Measurements from ENCODE around the gene NADK. TPM values are rescaled to one million over a fixed set of nuclear protein-coding genes. Genes with fewer than 3 reads are reported as not detected.

The NADK gene
- polyA plus RNA-seq, 4 donors = 39.2 to 59.4 (median 44.3) TPM

DNA sequence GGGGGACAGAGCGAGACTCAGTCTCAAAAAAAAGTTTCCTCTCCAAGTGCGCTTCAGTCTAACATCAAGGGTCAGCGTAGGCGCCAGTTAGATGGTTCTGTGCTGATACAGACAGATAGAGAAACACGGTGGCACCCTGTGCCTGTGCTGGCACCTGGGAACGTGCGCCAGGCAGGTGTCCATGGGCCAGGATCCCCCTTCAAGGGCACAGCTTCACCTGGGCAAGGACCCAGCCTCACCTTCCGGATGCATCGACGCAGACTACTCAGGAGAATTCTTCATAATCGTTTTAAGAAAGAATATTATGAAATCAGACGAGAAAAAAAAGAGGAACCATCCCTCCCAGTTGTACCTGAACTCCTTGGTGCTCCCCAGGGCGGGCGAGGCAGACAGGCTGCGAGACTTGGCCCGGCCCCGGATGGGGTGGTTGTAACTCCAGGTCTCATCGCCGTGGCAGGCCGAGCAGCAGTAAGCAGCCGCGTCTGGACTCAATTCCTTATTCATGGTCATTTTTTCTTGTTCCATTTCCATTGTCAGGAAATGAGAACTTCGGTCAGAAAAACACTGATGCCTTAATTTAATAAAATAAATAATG, 13.3 kb downstream of the NADK start:
- no peak for DNase-seq (ENCODE audit: low read depth in 4 of 4, low spot score in 3 of 4)

DNA sequence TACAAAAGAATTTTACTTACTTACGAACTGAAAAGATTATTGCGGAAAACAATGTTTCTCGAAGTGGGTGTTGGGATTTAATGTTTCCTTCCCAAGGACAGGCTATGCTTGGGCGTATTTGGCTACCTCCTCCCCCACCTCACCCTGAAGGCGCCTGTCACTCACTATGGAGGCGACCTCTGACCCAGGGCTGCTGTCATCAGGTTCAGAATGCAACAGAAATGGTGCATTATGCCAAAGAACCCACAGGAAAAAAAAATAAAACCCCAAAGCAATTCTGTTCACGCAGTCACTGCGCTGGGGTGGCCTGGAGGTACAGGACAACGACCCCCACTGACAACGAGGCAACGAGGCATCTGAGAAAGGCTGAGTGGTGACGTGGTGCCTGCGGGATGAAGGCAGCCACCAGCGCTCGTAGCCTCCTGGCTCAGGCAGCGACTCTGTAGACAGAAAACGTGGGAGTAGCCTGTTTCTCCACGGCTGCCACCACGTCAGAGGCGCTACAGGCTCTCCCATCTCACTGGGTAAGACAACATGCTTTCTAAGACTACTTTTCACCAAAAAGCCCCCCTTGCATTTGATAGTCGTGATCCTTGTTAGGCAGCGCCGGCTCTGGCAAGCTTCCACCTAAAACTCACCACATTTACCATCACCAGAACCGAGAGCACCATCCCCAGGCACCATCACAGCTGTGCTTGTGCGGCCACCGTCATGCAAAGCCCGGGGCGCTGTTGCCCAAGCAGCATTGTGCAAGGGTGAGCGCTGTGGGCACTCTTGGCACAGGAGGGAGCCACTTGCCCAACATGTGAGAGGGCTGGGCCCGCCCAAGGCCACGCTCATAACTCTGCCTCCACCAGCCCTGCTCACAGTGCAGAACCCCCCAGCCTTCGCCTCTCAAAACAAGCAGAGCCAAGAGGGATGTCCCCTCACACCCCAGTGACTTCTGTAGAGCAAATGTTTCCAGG, 14.3 kb downstream of the NADK start:
- no peak for DNase-seq (ENCODE audit: low read depth in 4 of 4, low spot score in 3 of 4)

DNA sequence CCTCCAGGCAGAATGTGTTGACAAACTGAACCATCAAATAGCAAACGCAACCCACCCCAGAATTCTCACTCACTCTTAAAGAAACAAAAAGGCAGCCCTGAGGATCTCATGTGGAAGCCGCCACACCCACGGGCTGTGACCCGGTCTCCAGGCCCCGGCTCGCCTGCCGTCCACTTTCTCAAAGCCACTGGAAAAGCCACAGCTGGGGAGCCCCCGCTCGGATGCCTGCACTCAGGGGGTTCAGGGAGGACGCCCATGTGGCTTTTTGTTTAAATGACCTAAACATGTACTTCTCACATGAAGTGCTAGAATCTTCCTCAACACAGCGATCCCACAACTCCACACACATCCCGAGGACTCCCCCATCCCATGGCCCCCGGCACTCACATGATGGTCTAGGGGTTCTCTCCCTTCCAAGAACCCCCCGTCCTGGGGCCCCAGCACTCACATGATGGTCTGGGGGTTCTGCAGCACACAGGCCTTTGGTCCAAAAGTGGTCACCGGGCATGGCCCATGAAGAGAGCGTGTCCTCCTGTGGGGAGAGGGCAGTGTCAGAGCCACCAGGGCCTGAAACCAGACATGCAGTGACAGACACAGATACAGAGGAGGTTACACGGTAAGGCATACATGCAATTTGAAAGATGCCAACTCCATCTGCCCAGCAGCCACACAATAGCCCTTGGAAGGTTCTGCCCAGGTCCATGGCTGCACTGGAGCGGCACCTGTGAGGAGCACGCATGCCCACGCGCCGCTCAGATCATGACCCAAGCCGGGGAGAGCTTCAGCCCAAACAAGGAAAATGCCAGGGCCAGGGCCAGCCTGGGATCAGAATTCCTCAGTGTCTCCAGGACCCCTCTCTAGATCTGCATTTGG, 16.5 kb downstream of the NADK start:
- DNase-seq (ENCODE audit: low read depth in 4 of 4, low spot score in 3 of 4) = no peak

DNA sequence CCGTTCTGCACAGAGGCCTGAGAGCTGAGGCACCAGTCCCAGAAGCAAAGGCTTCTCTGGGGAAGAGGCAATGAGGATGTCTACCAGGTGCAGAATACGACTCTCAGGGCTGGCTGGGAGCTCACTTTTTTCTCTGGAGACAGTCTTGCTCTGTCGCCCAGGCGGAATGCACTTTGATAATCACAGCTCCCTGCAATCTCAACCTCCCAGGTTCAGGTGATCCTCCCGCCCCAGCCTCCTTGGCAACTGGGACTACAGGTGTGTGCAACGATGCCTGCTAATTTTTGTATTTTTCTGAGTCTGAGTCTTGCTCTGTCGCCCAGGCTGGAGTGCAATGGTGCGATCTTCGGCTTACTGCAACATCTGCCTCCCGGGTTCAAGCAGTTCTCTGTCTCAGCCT, 17.6 kb downstream of the NADK start:
- no peak for DNase-seq (ENCODE audit: low read depth in 4 of 4, low spot score in 3 of 4)

DNA sequence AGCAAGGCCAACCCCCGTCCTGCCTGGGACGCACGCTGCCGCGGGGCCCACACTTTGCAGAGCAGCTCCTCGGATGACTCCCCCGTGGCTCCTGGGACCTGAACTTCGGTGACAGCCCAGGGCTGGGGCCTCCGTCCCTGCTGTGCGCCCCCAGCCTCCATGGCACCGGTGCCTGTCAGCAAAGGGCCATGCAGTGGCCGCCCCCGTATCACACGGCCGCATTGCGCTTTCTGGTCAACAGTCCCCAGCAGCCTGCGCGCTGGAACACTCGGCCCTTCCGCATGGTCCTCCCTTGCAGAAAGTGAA, 18.0 kb downstream of the NADK start:
- DNase-seq (ENCODE audit: low read depth in 4 of 4, low spot score in 3 of 4) = no peak

DNA sequence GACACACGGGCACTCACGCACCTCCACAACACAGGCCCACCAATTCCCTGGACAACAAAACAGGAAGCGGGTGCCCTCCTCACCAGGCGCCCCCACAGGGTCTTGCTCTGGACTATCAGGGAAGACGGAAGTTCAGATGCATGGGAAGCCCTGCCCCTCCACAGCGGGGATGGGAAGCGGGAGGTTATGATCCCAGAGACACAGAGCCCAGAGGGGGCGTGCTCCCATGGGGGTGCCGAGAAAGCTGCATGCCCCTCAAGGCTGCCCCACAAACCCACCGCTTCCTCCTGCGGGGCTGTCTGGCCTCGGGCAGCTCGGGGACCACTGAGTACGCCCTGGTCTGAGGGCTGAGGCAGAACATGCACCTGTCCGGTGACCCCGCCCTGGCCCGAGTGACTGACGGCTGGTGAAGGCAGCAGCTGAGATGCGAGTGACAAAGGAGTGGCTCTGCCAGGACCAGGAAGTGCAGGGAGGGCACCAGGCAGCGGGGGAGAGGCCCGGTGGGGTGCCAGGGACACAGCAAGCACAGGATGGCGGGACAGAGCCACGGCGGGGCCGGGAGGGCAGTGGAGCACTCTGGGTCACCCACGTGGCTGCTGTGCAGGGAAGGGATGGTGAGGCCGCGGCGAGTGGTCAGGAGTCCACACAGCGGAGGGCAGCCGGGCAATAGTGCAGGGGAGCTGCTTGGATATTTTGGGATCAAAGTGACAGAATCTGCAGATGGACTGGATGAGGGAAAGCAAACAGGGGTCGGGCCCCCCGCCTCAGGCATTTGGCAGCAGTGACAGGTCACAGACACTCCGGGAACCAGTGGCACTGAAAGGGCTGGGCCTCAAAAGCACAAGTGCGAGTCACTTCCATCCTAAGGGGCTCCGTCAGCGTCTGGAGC, 18.6 kb downstream of the NADK start:
- no peak for DNase-seq (ENCODE audit: low read depth in 4 of 4, low spot score in 3 of 4)

DNA sequence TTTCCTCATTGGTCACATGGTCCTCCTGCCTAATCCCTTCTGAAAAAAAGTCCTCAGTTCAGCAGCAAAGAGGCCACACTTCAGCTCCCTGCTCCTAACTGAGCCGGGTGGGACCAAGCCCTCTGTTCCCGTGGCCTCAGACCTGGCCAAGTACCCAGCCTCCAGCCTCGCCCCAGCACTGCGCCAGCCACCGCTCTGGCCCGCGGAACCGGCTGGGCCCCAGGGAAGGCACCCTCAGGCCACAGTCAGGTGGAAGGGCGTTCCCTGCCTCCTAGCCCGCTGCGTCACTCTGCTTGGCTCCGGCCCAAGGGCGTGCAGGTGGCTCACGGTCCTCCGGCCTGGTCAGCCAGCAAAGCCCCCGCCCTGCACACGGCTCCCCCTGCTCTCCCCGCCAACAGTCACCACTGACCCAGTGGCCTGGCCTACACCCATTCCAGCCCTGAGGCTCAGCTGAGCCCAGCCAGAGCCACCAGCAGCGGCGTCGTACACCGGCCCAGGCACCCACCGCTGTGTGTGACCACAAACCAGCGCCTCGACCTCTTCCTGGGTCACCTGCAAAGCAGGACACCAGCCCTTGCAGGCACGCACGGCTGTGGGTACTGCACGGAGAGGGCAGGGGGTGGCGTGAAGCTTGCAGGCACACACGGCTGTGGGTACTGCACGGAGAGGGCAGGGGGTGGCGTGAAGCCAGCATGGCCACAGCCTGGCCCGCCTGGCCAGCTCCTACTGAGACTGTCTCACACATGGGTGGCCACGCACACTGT, 19.4 kb downstream of the NADK start:
- no peak for DNase-seq (ENCODE audit: low read depth in 4 of 4, low spot score in 3 of 4)

DNA sequence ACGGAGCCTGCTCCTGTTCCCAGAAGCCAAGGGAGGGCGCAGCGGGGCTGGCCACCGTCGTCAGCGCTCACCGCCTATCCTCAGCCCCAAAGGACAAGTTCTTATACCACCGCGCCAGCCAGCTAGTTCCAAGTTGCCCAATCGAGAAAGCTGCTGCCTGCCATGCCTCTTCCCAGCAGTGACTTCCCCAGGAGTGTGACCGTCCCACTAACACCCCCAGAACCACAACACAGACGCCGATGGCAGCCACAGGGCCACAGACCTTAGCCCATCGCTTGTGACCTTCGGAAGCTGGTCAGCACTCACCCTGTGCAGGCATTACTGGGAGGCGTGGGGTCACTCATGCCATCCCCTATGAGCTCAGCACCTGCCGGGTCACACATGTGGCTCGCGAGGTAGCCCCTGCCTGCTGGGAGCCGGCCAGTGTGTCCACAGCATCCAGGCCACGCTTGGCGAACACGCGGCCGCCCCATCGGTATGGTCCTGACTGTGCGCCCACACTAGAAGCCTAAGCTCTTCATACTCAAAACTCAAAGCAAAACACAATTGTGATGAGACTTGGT, 20.1 kb downstream of the NADK start:
- no peak for DNase-seq (ENCODE audit: low read depth in 4 of 4, low spot score in 3 of 4)

DNA sequence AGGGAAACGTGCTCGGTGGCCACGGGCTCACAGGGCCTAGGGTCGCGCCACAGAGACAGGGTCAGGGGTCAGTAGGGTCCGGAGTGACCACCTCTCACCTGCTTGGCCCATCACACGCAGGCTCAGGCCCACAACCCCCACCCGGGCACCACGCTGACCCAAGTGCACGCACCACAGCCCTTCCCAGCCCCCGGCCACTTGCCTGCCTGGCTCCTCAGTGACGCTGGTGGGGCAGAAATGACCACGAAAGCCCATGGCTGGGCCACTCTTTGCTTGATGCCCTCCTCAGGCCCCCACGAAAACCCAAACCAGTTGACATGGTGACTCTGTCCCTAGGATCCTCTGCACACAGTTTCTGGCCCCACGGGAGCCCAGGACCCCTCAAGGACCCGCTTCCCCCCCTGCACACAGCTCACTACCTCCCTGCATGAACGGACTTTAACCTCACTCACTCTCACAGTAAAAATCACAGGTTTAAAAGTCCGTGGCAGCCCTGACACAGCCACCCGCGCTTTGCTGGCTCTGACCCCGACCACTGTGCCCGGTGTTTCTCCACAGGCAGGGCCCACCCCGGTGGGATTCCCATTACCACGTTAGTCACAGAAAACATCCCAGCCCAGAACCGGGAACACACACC, 20.7 kb downstream of the NADK start:
- no peak for DNase-seq (ENCODE audit: low read depth in 4 of 4, low spot score in 3 of 4)

DNA sequence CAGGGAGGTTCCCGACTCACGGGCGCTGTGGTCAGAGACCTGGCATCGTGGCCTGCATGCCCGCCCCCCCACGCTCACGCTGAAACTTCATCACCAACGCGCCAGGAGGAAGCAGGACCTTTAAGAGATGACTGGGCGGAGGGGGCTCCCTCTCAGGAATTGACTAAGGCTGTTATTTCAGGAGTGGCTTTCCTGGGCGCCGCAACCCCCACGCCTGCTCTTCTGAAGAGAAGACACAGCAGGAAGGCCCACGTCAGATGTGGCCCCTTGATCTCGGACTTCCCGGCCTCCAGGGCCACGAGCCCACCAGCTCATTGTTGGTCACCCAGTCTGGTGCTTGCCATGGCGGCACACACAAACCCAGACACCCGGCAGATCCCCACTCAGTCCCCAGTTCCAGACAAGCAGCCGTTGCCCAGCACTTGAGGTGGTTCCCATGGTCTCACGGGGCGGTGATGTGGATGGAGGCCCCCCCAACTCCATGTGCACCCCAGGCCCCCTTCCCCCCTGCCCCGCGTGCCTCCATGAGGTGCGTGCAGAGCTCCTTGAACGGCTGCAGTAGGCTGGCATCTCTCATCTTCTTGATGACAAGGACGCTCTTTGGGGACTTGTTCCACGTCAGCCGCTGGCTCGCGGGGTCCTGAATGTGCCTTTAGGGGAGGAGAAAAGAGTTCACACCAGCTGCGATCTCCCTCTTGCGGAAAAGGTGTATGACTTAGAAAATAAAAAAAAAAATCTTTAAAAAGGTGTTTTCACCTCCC, 21.4 kb downstream of the NADK start:
- DNase-seq (ENCODE audit: low read depth in 4 of 4, low spot score in 3 of 4) = no peak

DNA sequence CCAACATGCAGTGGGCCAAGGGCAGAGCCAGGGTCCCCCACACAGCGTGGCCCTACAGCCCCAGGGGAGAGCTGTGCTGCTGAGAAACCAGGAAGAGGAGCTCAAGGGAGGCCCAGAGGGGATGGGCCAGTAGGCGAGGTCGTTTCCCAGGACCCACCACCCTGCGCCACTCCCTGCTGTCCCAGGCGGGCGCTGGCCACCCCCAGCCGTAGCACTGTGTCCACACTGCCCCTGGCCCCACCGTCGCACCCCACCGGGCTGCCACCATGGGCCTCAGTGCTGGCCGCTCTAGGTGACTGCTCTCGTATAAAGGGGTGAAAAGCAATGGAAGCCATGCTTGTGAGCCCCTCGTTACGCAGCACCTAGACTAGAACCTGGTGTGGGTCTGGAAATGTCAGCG, 22.4 kb downstream of the NADK start:
- no peak for DNase-seq (ENCODE audit: low read depth in 4 of 4, low spot score in 3 of 4)

DNA sequence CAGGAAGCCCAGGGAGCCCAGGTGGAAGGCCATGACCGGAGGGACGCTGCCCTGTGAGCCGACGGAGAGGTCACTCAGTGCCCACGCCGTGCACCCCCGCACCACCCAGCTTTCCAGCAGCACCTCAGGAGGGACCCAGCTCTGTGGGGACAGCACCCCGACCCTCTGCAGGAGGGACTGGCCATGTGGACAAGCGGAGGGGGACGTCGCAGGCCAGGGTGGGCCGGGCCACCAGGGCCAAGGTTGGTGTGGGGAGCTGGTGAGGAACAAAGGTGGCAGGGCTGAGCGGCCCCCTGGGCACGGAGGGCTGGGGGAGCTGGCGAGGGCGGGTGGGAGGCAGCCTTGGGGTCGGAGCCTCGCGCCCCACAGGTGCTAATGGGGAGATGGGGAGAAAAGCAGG, 22.8 kb downstream of the NADK start:
- no peak for DNase-seq (ENCODE audit: low read depth in 4 of 4, low spot score in 3 of 4)

DNA sequence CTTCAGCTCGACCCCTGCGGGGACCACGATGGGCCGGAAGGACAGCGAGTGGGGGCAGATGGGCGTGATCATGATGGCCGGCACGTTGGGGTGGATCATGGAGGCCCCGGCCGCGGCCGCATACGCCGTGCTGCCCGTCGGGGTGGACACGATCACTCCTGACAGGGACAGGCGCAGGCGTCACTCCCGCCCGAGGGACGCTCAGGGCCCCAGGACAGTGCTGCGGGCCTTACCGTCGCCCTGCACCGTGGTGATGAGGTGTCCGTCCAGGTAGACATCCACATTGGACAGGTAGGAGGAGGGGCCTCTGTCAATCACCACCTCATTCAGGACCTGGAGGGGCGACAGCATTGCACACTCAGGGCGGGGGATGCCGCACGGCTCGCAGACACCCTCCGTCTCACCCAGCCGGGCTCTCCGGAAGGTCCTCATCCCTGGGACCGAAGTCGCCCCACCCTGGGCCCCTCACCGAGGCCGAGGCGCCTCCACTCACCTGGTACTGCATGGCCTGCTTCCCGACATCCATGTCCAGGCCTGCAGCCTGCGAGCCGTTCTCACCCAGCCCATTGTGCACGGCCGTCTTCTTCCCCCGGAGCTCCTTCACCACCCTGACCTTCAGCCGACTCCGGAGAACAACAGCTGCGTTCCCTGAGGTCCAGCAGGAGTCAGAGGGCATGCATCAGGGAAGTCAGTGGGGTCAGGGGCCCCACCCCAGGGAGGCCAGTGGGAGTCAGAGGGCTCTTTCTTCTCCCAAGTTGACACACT, 24.0 kb downstream of the NADK start:
- no peak for DNase-seq (ENCODE audit: low read depth in 4 of 4, low spot score in 3 of 4)

DNA sequence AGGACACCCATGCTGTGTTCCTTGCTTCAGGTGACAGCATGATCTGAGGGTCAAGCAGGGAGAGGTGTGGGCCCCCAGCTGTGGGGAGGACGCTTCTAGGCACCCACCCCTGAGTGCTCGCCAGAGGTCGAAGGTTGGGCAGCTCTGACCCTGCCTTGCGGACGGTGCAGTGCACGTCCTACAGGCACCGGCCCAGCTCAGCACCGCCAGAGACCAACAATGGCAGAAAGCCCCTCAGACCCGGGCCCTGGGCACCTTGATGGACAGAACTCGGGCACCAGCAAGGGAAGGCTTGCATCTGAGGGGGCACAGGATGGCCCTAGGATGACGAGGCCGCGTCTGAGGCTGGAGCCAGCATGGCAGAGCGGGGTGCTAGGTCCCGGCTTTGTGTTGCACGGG, 24.7 kb downstream of the NADK start:
- no peak for DNase-seq (ENCODE audit: low read depth in 4 of 4, low spot score in 3 of 4)

DNA sequence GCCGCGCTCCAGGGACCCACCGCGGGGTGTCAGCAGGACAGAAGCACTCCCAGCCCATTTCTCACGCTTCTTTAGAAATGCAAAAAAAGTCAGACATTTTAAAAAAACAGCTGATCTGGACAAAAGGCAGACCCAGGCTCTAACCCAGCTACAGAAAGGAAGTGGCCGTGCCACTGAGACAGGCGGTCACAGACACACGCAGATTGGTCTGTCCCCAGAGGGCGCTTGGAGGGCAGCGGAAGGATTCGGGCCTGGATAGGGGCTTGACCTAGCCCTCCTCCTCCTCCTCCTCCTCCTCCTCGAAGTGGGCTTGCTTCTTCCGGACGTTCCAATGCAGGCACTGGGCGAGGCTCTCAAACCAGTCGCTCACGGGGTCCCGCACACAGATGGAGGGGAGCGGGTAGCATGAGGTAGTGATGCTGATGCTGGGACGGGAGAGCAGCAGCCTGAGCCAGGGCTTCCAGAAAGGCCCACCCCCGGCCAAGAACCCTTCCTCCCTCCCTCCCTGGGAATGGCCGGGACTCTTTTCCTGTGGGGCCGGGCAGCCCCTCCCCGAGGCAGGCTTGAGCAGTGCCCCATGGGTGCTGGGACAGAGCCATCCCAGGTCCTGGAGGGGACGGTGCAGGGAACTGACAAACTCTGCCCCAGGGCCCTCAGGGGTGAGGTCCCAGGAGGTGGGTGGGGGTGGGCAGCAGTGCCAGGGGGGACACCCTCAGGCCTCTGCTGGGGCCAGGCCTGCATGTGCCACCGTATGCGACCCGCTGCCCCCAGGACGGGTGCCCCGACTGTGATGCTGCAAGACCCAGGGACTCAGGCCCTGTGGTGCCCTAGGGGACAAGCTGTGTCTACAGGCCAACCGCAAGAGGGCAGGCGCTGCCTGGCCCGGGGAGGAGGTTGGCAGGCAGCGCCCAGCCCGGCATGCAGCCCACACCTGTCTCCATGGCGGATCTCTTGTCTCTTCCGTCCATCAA, 25.3 kb downstream of the NADK start:
- no peak for DNase-seq (ENCODE audit: low read depth in 4 of 4, low spot score in 3 of 4)

DNA sequence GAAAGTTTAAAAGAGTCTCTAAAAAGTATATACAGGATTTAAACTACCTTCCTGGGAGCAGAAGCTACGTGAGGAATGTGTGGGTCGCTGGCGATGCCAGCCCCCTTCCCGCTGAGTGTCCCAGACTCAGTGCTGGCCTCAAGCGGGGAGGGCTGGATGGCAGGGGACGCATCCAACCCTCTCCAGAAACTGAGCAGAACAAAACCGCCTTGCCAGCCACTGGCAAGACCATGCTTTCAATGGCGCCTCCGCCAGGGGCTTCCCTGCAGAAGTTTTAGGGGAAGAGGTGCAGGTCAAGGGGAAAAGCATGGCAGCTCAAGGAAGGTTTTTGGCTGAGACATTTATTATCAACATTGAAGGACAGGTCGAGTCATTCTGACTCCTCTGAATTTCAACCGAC, 26.1 kb downstream of the NADK start:
- DNase-seq (ENCODE audit: low read depth in 4 of 4, low spot score in 3 of 4) = no peak
